ENCODE results near the gene ZNF674.
"Not testable (repeated sequence)": the region's sequence is repeated elsewhere in the genome, so short reads cannot be mapped to it uniquely, and the experiment has no call there.

The ZNF674 gene

DNA sequence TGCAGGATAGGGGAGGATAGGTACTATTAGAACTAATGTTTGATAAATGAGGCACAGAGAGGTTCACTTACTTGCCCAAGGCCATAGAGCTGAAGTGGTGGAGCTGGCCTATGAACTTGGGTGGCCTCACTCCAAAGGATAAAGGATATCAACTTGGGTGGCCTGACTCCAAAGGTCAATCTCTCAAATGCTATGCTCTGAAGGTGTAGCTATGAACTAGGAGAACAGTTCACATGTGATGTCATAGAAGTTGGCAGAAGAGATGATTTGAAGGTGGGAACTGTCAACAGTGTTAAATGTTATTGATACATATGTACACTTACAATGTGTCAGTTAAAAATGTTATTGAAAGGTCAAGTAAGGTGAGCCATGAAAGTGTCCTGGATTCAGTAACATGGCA lies 22.2 kb upstream of the ZNF674 start:
- DNase-seq = no peak

DNA sequence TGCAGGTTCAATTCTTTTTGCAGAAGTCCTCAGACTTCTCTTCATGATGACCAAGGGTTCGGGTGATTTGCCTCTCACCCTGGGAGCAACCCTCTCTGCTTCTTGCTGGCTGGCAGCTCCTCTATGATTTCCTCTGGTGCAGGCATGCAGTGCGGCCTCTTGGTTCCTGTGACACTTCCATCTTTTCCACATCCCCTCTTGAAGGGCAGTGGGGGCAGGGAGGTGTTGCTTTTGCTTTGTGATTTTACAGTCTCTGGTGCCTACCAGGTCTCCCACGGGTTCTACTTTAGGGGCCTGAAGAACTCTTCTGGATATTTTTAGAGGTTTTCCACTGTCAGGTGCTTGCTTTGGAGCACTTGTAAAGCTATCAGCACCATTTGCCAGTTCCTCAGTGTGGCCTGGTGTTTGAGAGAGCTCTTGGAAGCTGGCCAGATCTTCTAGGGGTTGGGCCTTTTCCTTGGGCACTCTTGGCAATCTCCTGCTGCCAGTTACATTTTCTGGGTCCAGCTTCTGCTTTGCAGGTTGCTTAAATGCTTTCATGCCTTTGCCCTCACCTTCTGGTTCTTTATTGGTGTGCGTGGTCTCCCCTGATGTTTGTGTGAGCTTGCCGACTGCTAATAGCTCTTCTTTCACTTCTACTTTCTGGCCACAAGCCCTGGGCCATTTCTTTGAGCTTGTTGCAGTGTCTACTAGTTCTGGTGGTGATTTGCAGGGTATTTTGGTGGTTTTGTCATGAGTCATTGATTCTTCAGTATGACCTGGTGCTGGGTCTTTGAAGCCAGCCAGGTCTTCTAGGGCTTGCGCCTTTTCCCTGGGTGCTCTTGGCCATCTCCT lies 16.8 kb upstream of the ZNF674 start:
- peak; percentile 6 to 47 for DNase-seq

DNA sequence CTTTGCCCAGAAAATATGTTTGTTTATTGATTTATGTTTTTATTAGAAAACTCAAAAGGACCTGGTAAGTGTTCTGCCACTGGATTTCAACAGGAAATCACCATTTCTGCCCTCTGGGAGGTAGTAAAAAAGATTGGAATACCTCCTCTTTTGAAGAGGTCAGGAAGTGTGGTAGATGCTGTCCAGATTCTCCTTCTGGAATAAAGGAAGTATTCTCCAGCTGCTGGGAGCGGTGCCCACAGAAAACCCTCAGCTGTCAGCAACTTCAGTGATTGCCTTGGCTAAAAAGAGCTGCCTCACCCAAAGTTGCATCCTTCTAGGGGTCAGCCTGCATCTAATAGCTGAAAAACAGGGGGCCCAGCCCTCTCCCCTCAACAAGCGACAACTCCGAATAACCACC lies 13.8 kb upstream of the ZNF674 start:
- no peak for DNase-seq

DNA sequence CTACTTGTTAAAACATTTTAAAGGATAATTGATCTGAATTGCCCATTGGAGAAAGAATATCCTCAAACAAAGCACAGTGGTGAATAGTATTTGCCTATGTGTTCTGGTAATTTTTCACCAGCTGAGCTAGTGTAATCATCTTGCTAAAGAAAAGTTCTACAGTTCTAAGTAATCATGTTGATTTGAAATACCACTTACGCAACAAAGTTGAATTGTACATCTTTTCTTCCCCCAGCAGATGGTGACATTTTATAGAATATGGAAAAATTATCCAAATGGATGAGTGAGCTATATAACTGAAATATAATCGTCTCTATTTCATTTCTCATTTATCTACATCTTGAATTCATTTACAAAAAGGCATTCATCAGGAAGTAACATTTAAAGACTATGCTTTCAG lies 9.7 kb upstream of the ZNF674 start:
- DNase-seq = no peak

DNA sequence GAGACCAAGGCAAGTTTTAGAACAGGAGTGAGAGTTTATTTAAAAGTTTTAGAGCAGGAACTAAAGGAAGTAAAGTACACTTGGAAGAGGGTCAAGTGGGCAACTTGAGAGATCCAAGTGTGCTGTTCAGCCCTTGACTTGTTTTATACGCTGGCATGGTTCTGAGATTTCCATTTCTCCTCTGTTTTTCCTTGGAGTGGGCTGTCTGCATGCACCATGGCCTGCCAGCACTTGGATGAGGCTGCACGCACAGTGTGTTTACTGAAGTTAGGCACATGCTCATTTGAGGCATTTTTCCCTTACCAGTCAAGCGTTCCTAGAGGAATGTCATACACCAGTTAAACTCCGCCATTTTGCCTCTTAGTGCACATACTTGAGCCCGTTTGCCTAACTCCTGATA lies 8.7 kb upstream of the ZNF674 start:
- DNase-seq = no peak

DNA sequence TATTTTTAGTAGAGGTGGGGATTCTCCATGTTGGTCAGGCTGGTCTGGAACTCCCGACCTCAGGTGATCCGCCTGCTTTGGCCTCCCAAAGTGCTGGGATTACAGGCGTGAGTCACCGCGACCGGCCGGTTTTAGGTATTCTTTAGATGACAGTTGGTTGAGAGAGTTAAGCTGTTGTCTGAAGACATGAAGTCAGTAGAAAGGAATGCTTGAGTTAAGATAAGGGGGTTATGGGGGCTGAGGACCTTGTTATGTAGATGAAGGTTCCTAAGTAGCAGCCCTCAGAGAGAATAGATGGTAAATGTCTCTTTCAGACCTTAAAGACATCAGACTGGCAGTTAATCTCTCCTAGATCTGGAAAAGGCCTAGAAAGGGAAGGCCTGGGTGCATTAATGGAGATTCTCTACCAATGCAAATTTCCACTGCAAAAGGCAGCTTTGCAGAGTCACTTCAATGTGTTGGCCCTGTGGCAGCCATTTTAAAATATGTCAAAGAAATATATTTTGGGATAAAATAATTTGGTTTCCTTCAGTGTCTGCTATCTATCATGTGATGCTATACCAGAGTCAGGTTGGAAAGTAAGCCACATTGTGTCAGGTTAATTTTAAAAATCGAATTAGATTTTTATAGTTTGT lies 6.4 kb upstream of the ZNF674 start:
- no peak for DNase-seq

DNA sequence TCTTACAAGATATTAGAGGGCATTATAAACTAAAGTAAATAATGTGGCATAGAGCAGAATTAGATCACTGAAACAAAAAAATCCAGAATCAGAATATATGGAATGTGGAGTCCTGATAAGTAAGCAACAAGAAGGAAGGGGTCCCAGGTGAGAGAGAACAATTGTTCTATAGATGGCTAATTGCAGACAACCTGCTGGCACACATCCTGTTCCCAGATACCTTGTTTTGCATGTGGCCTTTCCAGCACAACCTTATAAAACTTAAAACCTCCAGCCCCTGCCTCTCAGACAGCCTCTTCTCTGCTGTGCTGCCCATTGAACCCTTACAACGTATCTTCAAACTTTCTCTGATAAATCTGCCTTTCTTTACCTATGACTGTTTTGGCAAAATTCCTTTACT lies 4.7 kb upstream of the ZNF674 start:
- DNase-seq = no peak

DNA sequence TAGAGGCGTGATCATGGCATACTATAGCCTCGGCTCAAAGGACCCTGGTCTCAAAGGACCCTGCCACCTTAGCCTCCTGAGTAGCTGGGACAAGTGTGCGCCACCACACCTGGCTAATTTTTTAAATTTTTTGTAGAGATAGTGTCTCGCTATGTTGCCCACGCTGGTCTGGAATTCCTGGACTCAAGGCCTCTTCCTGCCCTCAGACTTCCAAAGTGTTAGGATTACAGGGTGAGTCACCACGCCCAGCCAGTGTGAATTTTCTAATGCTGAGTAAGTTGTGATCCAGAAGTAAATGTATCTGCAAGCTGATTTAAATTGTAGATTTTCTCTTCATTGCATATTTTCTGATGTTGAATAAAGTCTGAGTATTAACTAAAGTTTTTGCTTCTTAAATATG lies 2.6 kb upstream of the ZNF674 start:
- no peak for DNase-seq

DNA sequence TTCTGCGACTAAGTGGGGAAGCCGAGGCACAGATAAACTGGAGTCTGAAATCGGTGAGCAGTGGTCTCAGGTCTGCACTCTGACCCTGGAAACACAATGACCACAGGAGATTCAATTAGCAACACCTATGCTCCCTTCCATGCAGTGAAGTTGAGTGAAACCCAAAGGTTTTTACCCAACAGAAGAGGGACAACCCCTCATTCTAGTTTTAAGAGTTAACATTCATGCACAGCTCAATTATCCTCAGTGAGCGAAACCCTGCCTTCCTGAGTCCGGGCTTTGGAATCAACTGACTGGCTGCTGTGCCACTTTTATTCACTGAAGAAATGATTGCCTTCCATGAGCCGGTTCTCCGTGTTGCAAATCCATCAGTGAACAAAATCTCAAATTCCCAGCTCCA lies 694 bp downstream of the ZNF674 start:
- not testable (repeated sequence) for DNase-seq

DNA sequence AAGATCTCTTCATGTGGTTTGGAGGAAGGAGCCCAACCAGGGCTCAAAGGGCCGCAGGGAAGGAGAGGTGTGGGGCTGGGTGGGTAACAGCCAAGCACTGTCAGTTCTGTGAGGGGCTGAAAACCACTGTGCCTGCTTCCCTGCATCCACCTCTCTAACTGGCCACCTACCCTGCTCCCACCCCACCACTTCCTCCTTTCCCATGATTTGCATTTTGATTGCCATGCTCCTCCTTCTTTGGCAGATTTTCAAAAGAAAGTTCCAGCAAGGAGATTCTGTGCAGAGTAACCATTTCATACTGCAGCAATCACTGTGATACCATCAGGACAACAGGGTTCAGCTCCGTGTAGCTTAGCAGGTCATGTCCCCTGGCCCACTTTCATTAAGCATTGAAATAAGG lies 1.8 kb downstream of the ZNF674 start:
- no peak for DNase-seq

DNA sequence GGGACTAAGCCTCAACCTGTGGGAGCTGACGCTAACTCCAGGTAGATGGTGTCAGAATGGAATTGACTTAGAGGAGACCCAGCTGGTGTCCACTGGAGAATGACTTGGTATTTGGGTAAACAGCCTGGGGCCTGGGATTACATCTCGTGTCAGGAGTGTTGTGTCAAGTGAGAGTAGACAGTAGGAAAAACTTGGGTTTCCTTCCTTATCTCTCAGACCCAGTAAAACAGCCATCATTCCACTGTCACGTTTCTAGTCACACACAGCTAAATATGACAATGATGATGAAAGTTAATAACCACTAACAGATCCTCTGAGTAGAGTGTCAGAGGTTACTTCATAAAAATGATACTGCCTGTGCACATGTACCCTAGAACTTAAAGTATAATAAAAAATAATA lies 13.8 kb downstream of the ZNF674 start:
- DNase-seq = no peak

DNA sequence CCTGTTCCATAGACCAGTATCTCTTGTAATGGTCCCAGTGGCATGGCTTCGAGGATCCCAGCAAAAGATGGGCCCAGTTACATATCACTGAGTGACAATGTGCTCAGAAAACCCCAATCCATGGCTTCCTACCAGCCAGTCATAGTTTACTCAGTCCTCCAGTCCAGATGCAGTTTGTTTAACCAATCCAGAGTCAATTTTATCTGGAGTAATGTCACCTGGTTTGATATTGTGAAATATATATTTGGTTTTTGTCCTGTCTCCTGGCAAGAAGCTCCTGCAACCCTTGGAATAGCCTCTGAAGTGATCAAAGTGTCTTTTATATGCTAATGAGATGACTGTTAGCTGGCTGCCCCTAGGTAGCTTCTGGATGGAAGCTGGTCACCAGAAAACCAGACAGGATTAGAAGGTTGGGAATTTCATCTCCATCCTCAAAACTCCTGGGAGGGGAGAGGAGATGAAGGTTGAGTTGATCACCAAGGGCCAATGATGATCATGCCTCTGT lies 14.8 kb downstream of the ZNF674 start:
- not testable (repeated sequence) for DNase-seq

DNA sequence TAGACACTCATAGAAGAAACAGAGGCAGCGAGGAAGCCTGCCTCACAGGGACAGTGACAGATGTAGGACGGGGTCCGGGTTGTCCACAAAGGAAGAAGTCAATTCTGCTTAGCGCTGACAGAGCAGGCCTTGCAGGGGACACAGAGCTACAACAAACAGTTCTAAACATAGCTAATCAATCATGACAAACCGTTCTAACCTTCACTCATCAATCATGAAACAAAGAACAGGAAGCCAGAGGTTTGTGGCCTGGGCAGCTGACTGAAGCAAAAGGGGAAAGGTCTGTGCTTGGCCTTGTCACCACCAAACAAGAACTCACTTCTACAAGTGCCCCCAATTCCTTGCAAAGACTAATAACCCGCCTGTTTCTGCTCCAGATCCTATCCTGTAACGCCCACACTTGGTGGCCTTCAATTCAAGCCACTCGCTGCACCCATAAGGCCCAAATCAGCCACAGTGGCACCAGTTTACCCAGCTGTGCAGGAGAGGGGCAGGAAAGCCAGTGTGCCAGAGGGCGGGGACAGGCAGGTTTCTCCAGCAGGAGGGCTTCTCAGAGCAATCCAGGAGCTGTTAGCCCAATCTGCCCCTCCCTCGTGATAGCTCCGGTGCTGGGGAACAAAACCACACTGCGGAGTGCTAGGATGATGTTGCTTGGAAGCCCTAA lies 15.3 kb downstream of the ZNF674 start:
- DNase-seq = not testable (repeated sequence)

DNA sequence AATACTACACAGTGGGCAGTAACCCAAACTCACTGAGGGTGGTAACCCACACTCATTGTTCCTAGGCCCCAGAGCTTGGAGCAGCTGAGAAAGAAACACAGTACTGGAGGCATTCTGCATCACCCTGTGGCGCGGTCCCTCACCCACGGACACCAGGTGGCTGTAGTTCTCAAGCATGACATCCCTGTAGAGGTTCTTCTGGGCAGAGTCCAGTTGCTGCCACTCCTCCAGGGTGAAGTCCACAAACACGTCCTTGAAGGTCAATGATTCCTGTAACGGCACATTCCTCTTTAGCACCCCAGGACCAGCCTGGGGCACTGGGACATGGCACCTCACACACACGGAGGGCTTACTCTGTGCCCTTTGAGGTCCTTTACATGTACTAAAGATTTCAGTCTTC lies 16.6 kb downstream of the ZNF674 start:
- DNase-seq = not testable (repeated sequence)

DNA sequence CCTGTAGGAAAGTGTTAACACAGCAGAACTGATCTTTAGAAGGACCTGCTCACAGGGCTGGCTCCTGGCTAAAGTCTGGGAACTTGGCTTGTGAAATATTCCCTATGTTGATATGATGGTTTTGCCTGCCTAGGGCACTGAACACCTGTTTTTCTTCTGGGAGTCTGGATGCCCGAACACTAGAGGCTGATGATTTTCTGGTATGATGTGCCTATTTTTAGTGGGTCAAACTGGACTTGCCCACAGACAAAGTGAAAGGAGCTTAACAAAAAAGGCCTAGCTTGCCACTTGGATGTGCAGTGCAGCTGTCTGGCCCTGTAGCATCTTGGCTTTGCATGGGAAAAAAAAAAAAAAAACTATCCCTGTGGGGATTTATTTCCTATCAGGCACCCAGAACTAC lies 39.1 kb downstream of the ZNF674 start:
- DNase-seq = no peak

DNA sequence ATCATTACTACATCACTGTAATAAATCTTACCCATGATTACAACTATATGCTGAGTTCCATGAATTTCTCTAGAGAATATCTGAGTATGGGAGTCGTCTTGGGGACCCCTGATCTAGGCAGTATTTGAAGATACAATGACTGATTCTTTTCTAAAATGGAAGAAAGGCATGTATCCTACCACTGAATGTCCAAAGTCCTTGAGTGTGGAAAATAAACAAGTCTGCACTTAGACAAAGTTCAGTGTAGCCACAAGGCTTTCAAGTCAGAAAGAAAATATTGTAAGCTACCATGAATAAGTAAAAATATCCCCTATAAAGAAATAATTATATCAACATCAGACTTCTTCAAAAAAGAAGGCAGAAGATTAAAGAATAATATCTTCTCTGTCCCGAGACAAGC lies 42.4 kb downstream of the ZNF674 start:
- no peak for DNase-seq

DNA sequence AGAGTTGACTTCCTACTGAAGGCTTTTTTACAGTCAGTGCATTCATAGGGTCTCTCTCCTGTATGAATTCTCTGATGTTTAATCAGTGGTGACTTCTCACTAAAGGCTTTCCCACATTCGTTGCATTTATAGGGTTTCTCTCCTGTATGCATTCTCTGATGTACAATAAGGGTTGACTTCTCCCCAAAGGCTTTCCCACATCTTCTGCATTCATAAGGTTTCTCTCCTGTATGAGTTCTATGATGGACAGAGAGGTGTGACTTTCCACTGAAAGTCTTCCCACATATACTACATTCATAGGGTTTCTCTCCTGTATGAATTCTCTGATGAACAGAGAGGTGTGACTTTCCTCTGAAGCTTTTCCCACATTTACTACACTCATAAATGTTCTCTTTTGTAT lies 45.2 kb downstream of the ZNF674 start:
- DNase-seq = no peak

DNA sequence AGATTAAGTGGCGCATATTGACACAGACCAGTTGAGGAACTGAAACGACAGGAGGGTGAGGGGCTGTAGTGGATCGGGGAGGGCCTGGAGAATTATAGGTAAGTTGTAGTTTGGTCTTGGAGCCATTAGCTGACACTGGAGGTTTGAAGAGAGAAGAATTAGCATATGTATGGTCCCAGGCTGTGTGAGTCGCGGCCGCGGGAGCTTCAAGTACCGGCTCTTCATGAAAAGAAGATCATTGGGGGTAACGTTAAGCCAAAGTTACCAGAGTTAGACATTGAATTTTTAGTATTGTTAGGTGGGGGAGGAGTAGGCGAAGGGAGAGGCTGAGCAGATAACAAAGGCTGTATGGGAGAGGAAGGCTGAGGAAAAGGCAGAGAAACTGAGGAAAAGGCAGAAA lies 56.5 kb downstream of the ZNF674 start:
- DNase-seq = no peak

DNA sequence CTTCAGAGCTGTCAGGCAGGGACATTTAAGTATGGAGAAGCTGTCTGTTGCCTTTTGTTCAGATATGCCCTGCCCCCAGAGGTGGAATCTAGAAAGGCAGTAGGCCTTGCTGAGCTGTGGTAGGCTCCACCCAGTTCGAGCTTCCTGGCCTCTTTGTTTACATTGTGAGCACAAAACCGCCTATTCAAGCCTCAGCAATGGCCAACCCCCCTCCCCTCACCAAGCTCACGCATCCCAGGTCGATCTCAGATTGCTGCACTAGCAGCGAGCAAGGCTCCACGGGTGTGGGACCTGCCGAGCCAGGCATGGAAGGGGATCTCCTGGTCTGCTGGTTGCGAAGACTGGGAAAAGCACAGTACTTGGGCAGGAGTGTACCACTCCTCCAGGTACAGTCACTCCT lies 59.3 kb downstream of the ZNF674 start:
- no peak for DNase-seq

DNA sequence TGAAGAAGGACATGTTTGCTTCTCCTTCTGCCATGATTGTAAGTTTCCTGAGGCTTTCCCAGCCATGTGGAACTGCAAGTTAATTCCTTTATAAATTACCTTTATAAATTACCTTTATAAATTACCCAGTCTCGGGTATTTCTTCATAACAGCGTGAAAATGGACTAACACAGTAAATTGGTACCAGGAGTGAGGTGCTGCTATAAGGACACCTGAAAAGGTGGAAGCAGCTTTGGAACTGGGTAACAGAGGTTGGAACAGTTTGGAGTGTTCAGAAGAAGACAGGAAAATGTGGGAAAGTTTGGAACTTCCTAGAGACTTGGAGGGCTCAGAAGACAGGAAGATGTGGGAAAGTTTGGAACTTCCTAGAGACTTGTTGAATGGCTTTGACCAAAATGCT lies 66.6 kb downstream of the ZNF674 start:
- DNase-seq = not testable (repeated sequence)

DNA sequence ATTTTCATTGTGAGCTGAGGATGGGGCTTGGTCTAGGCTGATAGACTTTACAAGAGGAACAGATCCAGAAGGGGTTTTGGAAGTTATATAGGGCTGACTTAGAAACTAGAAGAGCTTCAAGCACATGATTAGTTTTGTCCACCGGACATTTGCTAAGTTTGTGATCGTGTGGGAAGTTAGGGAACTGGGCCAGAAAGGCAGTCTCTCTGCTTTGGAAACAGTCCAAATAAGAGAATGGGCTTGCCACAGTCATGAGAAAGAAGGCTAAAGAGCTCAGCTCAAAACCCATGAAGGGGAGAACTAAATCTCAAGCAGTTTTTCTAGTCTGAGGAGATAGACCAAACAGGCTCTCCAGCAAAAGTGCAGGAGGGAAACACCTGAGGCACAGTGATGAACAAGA lies 67.8 kb downstream of the ZNF674 start:
- DNase-seq = no peak

DNA sequence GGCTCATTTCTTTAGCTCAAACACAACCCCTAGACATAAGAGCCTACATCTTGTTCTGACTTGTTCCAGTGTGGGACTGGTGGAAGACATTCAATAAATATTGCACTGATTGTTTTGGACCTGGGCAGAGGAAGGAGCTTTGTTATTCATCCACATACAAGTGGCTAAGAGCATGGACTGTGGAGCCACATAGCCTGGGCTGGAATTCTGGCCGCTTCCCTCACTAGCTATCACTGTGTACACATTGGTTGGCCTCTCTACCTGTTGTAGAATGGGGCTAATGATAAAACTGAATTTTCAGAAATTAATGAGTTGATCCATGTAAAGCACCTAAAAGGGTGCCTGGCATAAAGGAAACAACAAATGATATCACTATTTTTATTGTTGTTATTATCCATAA lies 80.0 kb downstream of the ZNF674 start:
- DNase-seq = no peak

DNA sequence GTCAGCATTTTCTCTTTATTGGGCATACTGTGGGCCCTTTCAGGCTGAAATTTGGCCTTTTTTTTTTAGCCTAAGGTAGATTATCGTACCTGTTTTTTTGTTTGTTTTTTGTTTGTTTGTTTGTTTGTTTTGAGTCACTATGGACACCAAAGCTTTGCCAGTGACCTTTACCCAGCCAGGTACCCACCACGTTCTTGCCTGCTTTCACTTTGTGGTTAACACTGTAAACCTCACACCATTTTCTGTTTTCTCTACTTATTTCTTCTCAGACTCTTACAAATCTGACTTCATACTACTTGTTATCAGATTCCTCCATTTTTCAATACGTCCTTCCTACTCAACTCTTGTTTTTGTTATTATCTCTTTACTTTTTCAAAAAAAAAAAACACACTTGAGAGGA lies 81.5 kb downstream of the ZNF674 start:
- DNase-seq = no peak

DNA sequence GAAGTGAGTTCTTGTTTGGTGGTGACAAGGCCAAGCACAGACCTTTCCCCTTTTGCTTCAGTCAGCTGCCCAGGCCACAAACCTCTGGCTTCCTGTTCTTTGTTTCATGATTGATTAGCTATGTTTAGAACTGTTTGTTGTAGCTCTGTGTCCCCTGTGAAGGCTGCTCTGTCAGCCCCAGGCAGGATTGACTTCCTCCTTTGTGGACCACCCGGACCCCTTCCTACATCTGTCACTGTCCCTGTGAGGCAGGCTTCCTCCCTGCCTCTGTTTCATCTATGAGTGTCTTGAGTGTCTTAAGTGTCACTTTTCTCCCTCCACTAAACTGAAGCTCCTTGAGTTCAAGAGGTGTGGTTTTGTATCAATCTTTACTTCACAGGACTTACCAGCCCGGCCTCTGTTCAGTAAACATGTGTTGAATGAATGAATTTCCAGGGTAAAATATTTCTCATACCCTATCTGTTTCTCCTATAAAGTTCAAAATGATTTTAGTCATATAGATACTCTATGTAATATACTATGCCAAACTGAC lies 83.5 kb downstream of the ZNF674 start:
- DNase-seq = no peak

Measured in NCI-H187 (cell line).